ENCODE results near the gene GALNT6.

DNA sequence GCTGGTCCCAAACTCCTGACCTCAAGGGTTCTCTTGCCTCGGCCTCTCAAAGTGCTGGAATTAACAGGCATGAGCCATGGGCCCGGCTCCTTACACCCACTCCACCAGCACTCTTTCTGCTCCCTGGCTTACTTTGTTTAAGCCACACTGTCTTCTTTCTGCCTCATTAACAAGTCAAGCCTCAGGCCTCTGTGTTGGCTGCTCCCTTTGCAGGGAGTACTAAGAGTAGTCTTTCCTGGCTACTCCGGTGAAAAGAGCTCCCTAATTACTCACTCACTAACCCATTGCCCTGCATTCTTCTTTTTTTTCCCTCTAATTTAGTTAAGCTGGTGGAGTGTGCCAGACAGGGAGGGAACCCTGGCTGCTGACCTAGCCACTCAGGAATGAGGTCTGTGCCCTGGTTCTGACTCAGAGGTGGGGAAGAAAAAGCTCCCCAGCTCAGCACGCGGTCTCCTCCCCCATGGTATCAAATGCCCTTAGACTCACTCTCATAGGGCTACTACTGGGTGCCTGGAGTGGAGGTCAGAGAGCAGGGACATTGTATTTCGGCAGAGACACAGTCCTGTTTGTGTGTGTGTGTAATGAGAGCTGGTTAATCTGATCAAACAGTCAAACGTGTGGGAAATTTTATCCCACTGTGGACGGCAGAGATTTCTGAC lies 19.8 kb downstream of the GALNT6 start:
- TF ChIP-seq CTCF (conservative IDR thresholded peaks at IDR 0.05) = no peak
- no peak for TF ChIP-seq ZFX (IDR thresholded peaks at IDR 0.05)

Data from C4-2B (cell line).